ENCODE data around the gene SLFN5.

The SLFN5 gene

DNA sequence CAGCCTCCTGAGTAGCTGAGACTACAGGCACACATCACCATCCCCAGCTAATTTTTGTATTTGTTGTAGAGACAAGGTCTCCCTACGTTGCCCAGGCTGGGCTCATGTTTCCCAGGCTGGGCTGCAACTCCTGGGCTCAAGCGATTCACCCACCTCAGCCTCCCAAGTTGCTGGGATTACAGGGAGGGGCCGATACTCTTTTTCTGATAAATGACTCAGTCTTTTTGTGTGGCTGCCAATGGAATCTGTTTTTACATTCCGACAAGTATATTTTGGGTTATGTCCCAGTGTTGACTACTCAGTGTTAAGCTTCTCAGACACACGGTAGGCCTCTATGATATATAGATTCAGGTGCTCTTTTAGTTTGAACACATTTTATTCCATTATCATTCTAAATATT is 72.4 kb downstream of the SLFN5 start:
- H3K27ac ChIP-seq, result no peak overlapping the region
- H3K27me3 ChIP-seq, result peaks cover 21% of the 10 kb centered on the region
- no peaks in the 10 kb centered on the region for H3K9me3 ChIP-seq
- no peak overlapping the region for H3K4me3 ChIP-seq (ENCODE audit: low read depth in 1 of 2, low read length in 1 of 2)
- TF ChIP-seq, protein P1, sequence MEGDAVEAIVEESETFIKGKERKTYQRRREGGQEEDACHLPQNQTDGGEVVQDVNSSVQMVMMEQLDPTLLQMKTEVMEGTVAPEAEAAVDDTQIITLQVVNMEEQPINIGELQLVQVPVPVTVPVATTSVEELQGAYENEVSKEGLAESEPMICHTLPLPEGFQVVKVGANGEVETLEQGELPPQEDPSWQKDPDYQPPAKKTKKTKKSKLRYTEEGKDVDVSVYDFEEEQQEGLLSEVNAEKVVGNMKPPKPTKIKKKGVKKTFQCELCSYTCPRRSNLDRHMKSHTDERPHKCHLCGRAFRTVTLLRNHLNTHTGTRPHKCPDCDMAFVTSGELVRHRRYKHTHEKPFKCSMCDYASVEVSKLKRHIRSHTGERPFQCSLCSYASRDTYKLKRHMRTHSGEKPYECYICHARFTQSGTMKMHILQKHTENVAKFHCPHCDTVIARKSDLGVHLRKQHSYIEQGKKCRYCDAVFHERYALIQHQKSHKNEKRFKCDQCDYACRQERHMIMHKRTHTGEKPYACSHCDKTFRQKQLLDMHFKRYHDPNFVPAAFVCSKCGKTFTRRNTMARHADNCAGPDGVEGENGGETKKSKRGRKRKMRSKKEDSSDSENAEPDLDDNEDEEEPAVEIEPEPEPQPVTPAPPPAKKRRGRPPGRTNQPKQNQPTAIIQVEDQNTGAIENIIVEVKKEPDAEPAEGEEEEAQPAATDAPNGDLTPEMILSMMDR (IDR thresholded peaks at IDR 0.05), result no peak
- H3K4me1 ChIP-seq (ENCODE audit: control insufficient read depth in 1 of 2, insufficient read depth in 1 of 2, low read depth in 1 of 2, low read length in 1 of 2), result peaks cover 13 to 18% of the 10 kb centered on the region in 2 experiments
- no peaks in the 10 kb centered on the region for H3K36me3 ChIP-seq

GRCh38 chr17:35315971-35316370 is 73.1 kb downstream of the SLFN5 start:
- Histone ChIP-seq H3K4me1 (ENCODE audit: control insufficient read depth in 1 of 2, insufficient read depth in 1 of 2, low read depth in 1 of 2, low read length in 1 of 2) (peaks cover 13 to 18% of the 10 kb centered on the region in 2 experiments), H3K4me3 (ENCODE audit: low read depth in 1 of 2, low read length in 1 of 2) (no peak overlapping the region)
- TF ChIP-seq, protein P1 (IDR thresholded peaks at IDR 0.05), result no peak

GRCh38 chr17:35322749-35323148 is 79.9 kb downstream of the SLFN5 start:
- Histone ChIP-seq H3K4me3 (ENCODE audit: low read depth in 1 of 2, low read length in 1 of 2) (no peak overlapping the region), H3K4me1 (ENCODE audit: control insufficient read depth in 1 of 2, insufficient read depth in 1 of 2, low read depth in 1 of 2, low read length in 1 of 2) (no peaks in the 10 kb centered on the region), H3K27ac (no peak overlapping the region), H3K36me3 (no peaks in the 10 kb centered on the region), H3K9me3 (no peaks in the 10 kb centered on the region), H3K27me3 (peaks cover 39% of the 10 kb centered on the region)
- TF ChIP-seq, protein P1 (IDR thresholded peaks at IDR 0.05), result no peak

More at GRCh38 chr17:35315971-35316370, 73.1 kb downstream of the SLFN5 start:
- H3K36me3 ChIP-seq, result no peaks in the 10 kb centered on the region
- H3K9me3 ChIP-seq, result no peaks in the 10 kb centered on the region
- H3K27me3 ChIP-seq, result peaks cover 21% of the 10 kb centered on the region
- no peak overlapping the region for H3K27ac ChIP-seq

All from neutrophil (primary cell).